ENCODE results near the gene PREP. TPM values are rescaled to one million over a fixed set of nuclear protein-coding genes. Genes with fewer than 3 reads are reported as not detected.

The PREP gene
- total and polyA plus RNA-seq, 12 donors, result 12.3 to 37.4 (median 26.8) TPM

- ATAC-seq (no peak), DNase-seq (no peak)
- H3K27me3 ChIP-seq, result no peaks in the 10 kb centered on the region
- intact Hi-C loops (cut with DNase I), result loop anchor here in 1 of 10 donors (10.0 kb wide), 1 partner anchor 258 kb away; no protein-coding TSS in a partner anchor
- H3K9me3 ChIP-seq, result peaks cover 0 to 8% (median 0%) of the 10 kb centered on the region in 11 donors
- peaks cover 0 to 96% (median 33%) of the 10 kb centered on the region in 9 donors for H3K36me3 ChIP-seq
- TF ChIP-seq CTCF (IDR thresholded peaks at IDR 0.05), result no peak
- 87 to 94% methylated on average over 3 of the region's 3 CpGs for WGBS, 2 donors
- H3K4me1 ChIP-seq, result peaks cover 0 to 4% (median 0%) of the 10 kb centered on the region in 9 donors
- no peak overlapping the region for H3K4me3 ChIP-seq
- H3K27ac ChIP-seq, result no peak overlapping the region
These were observed 30.1 kb downstream of the PREP start for GRCh38 chr6:105372849-105373182.

- DNase-seq, result no peak
- peaks cover 0 to 4% (median 0%) of the 10 kb centered on the region in 9 donors for H3K4me1 ChIP-seq
- intact Hi-C loops (cut with DNase I), result loop anchor here in 1 of 10 donors (10.0 kb wide), 1 partner anchor 257 kb away; no protein-coding TSS in a partner anchor
- no peak for TF ChIP-seq CTCF (IDR thresholded peaks at IDR 0.05)
- H3K4me3 ChIP-seq, result no peak overlapping the region
- peaks cover 0 to 8% (median 0%) of the 10 kb centered on the region in 11 donors for H3K9me3 ChIP-seq
- H3K36me3 ChIP-seq, result peaks cover 0 to 97% (median 33%) of the 10 kb centered on the region in 9 donors
- no peaks in the 10 kb centered on the region for H3K27me3 ChIP-seq
- ATAC-seq, result no peak
- H3K27ac ChIP-seq, result no peak overlapping the region
- WGBS, 2 donors, result 95% methylated on average over 4 of the region's 4 CpGs
These were observed 30.6 kb downstream of the PREP start for GRCh38 chr6:105372142-105372848.

GRCh38 chr6:105370351-105370750 is 32.5 kb downstream of the PREP start:
- peaks cover 0 to 97% (median 26%) of the 10 kb centered on the region in 9 donors for H3K36me3 ChIP-seq
- intact Hi-C loops (cut with DNase I), result loop anchor here in 1 of 10 donors (10.0 kb wide), 1 partner anchor 256 kb away; no protein-coding TSS in a partner anchor
- H3K4me1 ChIP-seq, result peaks cover 0 to 4% (median 0%) of the 10 kb centered on the region in 9 donors
- ATAC-seq (no peak), DNase-seq (no peak)
- TF ChIP-seq CTCF (IDR thresholded peaks at IDR 0.05), result no peak
- no peaks in the 10 kb centered on the region for H3K27me3 ChIP-seq
- peaks cover 0 to 8% (median 0%) of the 10 kb centered on the region in 11 donors for H3K9me3 ChIP-seq
- WGBS, 2 donors, result 67 to 91% methylated on average over 1 of the region's 1 CpG
- H3K27ac ChIP-seq, result no peak overlapping the region
- H3K4me3 ChIP-seq, result no peak overlapping the region

- Histone ChIP-seq H3K9me3 (peaks cover 0 to 8% (median 0%) of the 10 kb centered on the region in 11 donors), H3K36me3 (peaks cover 0 to 97% (median 23%) of the 10 kb centered on the region in 9 donors), H3K27ac (no peak overlapping the region), H3K27me3 (no peaks in the 10 kb centered on the region), H3K4me1 (peaks cover 0 to 10% (median 0%) of the 10 kb centered on the region in 9 donors), H3K4me3 (no peak overlapping the region)
- 95 to 100% methylated on average over 1 of the region's 1 CpG for WGBS, 2 donors
- intact Hi-C loops (cut with DNase I), result loop anchor here in 2 of 10 donors (10.0 kb wide), 1 partner anchor 234 kb away; a partner anchor contains a TSS
- TF ChIP-seq CTCF (IDR thresholded peaks at IDR 0.05), result no peak
- DNase-seq (no peak), ATAC-seq (no peak)
These were observed 33.7 kb downstream of the PREP start for GRCh38 chr6:105369145-105369544.

Data from heart right ventricle (tissue), 16 donors.